Embryonic facial prominence (tissue), 1 donor: ENCODE measurements around the gene TTYH1.

Experiments used
- DNase-seq: peaks from one replicate; pipeline ENCODE4 v3.0.0-alpha.2; 2016; ENCODE audit errors: extremely low spot score

Gene TTYH1

DNA sequence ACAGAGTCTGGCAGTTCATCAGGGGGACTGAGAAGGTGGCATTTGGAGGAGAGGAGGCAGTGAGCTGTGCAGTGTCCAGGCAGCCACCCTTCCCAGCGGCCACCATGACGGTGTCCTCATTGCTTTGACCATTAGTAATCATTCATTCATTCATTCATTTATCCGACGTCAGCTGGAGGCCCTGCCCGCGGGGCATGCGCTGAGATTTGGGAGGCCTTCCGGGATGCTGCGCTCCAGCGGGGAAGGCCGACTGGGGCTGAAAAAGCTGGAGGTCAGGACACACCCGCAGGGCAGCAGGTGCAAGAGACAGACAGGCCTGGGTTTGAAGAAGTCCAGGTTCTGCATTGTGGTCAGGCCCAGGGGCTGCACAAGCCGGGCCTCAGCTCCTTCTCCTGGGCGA, 8.9 kb downstream of the TTYH1 start:
- no peak for DNase-seq

DNA sequence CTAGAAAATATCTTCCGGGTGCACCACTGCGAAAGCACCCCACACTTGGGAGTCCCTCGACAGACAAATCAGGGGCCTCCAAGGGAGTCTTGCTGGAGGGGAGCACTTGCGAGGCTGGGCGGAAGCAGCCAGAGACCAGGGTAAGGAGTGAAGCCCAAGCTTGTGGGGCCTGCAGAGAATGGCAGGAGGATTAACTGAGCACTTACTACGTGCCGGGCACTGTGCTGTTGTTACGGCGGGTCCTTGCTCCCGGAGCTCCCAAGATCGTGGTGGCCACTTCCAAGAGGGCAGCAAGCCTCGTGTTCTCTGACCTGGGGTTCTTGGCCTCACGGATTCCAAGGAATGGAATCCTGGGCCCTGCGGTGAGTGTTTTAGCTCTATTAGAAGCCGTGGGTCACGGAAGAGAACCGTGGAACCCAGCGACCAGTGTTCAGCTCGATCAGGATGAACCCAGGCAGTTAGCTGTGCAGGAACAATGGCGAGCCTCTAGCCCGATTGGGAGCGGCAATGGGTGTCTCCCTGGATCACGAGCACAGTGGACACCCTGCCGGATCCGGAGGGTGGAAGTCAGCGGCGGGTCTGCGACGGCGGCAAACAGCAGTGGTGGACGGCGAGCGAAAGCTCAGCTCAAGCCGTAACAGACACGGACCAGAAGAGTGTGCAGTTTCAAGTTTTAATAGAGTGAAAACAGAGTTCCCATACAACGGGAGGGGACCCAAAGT, 9.6 kb downstream of the TTYH1 start:
- DNase-seq: no peak

DNA sequence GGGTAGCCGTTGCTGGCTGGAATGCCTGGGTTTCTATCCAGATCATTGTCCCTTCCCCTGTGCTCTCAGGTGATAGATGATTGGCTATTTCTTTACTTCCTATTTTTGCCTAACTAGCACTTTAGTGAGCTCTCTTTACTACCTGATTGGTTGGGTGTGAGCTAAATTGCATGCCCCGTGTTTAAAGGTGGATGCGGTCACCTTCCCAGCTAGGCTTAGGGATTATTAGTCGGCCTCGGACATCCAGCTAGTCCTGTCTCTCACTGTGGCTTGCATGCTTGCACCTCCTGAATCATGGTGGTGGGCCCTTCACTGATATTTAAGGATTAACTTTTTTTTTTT, 10.1 kb downstream of the TTYH1 start:
- no peak for DNase-seq

DNA sequence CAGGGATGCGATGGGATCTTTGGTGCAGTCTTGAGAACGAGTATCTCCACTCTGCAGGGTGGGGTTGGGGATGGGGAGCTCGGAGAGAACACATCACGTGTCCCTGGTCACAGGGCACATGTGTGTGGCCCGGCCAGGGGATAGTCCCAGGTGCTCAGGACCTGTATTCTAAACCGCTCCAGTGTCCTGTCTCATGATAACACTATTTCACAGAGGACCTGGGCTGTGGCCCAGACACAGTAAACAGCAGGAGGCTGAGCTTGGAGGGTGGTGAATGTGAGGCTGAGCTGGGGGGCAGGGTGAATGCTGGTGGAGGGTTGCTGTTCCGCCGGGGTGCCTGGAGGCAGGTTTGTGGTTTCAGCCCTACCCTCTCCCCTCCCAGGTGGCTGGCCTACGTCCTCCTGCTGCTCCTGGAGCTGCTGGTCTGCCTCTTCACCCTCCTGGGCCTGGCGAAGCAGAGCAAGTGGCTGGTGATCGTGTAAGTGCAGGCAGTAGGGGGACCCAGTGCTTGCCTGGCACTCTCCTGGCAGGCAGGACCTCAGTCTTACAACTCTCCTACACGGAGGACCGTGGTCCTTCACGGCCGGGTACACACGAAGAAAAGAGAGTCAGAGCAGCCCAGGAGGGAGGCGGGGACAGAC, 11.1 kb downstream of the TTYH1 start:
- DNase-seq: no peak

DNA sequence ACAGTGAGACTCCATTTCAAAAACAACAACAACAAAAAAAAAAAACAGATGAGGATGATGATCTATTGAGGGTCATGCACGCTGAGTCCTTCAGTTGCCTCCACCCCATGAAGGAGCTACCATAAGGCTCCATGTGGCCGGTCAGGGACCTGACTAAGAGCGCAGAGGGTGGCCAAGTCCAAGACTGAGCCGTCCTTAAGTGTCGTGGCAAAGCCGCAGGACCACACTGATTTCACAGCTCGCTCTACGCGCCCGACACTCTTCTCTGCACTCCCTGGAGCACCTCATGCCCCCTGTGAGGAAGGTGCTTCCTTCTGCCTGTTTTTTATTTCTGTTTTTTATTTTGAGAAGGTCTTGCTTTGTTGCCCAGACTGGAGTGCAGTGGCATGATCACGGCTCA, 12.3 kb downstream of the TTYH1 start:
- no peak for DNase-seq

DNA sequence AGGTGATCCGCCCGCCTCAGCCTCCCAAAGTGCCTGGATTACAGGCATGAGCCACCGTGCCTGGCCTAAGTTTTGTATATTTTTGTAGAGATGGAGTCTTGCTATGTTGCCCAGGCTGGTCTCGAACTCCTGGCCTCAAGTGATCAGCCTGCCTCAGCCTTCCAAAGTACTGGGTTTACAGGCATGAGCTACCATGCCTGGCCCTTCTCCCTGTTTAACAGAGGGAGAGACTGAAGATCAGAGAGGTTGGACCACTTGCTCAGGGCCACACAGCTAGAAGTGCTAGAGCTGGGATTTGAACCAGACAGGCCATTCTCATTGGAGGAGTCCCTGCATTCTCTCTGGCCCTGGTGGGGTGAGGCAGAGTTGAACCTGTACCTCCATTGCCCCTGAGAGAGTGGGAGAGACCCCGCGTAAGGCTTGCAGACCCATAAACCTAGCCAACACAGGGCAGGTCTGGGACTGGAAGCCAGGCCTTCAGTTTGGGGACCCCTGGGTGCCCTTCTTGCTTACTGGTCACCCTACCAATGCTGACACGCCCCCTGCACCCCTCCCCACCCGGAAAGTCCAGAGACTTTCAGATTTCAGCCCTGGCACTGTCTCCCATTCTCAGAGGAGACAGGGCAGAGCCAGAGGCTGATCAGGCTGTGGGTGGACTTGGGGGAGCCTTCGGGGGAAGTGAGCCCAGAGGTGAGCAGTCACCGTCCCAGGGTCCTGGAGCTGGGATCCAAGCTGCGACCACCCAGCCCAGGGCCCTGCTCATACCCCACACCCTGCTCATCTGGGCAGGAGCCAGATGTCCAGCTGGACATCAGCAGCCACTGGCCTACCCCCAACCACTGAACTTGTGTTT, 13.3 kb downstream of the TTYH1 start:
- DNase-seq: no peak

DNA sequence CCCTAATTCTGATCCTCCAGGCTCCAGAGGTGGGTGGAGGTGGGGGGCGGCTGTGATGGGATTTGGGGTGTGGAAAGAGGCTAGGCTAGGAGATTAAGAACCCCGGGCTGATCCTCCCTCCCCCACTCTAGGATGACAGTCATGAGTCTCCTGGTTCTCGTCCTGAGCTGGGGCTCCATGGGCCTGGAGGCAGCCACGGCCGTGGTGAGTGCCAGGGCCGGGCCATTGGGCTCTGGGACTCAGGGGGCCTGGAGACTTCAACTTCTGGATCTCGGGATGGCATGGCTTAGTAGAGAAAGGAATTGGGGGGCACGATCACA, 13.9 kb downstream of the TTYH1 start:
- no peak for DNase-seq

DNA sequence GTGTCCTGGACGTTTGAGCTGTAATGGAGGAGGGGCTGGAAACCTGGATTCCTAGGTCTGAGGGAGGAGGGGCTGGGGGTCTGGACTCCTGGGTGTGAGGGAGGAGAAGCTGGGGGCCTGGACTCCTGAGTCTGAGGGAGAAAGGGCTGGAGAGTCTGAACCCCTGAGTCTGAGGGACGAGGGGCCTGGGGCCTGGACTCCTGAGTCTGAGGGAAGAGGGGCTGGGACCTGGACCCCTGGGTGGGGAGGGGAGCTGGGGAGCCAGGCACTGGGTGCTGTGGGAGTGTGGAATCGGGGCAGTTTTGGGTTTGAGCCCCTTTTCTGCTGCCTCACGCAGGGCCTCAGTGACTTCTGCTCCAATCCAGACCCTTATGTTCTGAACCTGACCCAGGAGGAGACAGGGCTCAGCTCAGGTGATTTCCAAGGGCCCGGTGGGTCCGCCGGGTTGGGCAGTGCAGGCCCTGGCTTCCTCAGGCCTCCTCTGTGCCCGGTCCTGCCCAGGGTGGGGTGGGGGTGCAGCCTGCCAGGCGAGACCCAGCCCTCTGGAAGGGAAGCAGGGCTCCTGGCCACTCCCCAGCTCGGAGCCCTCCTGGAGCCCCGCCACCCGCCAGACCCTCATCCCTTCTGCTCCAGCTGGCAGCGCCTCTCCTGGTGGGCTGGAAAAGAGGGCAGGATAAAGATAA, 14.4 kb downstream of the TTYH1 start:
- DNase-seq: no peak

DNA sequence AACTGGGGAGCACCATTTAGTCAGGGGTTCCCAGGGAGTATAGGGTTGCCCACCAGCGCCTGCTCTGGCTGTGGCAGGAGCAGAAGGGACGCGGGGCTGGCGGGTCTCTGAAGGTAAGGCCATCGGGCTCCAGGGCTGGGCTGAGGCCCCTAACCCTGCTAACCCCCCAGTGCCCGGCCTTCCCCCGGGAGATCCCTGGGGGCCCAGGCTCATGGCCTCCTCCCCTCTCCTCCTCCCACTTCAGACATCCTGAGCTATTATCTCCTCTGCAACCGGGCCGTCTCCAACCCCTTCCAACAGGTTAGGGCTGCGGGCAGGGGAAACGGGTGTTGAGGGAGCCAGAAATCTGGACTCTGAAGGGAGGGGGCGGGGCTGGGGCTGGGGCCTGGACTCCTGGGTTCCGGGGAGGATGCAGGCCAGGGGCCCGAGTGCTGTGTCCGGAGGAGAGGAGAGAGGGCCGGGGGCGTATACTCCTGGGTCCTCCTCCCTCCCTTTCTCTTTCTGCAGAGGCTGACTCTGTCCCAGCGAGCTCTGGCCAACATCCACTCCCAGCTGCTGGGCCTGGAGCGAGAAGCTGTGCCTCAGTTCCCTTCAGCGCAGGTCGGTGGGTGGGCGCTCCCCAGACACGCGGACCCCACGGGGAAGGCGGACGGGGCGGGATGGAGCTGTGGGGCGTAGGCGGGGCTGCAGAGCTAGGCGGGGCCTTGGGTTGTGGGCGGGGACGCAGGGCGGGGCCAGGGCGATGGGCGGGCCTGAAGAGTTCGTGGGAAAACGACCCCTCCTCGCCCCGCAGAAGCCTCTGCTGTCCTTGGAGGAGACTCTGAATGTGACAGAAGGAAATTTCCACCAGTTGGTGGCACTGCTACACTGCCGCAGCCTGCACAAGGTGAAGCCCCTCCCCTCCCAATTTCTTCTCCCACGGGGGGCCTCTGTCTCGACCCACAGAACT, 15.3 kb downstream of the TTYH1 start:
- DNase-seq: no peak

DNA sequence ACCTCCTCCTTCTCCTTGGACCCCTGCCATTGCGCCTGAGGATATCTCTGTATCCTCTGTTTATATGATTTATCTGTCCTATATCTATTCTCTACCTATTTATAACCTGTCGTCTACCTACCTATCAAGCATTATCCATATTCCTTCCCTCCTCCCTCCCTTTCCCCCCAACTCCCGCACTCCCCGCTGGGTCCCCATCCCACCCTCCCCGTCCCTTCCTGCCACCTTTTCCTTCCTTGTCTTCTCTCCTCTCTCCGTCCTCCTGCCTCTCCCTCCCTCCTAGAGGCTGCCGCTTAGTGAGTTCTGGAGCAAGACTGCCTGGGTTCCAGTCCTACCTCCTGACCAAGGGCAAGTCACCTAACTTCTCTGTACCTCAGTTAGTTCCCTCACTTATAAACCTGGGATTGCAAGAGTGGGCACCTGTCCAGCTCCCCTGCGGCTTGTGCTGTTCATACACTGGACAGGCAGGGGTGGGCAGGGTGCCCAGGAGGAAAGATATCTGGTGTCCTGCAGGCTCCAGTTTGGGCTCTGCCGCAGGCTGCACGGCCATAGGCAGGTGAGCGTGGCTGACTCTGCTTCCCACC, 16.1 kb downstream of the TTYH1 start:
- no peak for DNase-seq

DNA sequence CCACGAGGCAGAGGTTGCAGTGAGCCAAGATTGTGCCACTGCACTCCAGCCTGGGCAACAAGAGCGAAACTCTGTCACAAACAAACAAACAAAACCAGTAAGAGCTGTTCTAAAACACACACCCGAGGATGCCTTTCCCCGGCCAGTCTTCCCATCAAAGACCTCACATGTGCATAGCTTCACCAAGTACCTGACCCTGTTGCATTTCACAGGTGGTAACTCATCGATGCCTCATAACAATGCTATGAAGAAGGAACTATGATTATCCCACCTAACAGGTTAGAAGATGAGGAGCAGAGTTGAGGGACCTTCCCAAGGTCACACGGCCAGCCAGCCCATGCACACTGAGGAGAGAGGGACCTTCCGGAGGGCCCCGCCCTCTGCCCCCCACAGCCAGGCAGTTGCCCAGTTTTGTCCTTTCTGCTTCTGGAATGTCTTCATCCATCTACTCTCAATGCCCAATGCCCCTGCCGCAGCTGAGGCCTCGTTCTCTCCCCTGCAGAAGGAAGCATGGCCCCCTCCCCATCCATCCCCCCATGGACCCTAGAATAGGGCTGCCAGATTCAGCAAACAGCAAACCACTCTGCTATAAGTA, 17.0 kb downstream of the TTYH1 start:
- no peak for DNase-seq

DNA sequence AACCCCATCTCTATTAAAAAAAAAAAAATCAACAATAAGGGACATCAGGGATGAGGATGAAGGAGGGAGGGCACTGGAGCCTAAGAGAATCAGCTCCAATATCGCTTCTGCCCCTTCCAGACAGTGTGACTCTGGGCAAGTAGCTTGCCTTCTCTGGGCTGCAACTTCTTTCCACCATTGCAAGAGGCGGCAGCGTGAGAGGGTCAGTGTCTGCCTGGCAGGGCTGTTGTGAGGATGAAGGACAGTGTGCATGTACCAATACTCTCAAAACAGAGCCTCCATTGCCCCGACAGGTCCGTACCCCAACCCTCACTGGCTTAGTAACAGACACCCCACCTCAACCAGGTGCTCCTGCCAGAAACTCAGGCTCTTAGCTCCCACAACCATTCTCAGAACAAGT, 18.4 kb downstream of the TTYH1 start:
- DNase-seq: no peak

DNA sequence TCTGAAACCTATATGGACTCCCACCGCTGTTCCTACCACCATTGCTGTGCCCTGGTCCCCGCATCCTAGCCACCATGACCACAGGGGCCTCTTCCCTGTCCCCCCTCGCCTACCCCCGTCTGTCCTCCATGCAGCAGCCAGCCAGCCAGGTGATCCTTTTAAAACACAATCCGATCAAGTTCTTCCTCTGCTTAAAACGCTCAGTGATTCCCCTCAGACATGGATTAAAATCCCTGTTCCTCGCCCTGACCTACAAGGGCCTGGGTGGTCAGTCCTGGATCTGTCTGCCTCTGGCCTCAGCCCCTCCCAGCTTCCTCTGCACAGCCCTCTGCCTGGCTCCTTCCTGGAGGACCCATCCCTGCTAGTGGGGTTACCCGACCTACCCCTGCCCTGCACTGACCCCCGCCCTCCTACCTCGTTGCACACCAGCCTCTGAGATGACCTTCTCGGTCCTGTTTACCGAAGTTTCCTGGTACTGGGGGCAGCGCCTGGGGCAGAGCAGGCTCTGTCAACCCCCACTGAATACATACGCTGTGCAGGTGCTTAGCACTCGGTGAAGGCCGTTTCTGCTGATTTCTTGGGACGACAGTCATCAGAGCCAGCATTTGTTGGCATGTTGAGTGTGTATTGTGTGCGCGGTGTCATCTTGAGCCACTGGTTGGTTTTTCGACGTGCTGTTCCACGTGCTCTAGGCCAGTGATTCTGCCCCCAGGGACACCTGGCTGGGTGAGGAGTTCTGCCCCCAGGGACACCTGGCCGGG, 19.0 kb downstream of the TTYH1 start:
- no peak for DNase-seq

DNA sequence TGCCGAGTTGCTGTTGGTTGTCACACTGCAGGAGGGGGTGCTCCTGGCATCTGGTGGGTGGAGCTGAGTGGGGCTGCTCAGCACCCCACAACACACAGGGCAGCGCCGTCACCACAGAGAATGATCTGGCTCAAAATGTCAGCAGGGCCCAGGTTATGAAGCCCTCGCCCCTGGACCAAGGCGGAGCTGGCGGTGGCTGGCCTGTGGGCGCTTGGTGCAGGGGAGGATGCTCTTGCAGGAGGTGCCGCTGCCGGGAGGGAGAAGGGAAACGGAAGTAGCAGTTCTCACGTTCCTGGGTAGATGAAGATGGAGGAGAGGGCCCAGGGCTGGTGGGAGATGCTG, 19.6 kb downstream of the TTYH1 start:
- DNase-seq: no peak

DNA sequence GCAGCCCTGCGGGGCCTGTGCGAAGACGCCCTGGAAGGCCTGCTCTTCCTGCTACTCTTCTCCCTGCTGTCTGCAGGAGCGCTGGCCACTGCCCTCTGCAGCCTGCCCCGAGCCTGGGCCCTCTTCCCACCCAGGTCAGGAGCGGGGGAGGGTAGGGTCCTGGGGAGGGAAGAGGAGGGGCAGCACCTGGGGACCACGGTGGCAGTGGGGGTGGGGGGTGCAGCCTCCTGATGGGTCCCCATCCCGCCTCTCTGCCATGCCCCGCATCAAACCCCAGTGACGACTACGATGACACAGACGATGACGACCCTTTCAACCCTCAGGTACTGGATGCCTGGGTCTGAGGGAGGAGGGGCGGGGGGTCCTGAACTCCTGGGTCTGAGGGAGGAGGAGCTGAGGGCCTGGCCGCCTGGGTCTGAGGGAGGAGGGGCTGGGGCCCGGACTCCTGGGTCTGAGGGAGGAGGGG, 20.3 kb downstream of the TTYH1 start:
- DNase-seq: no peak

DNA sequence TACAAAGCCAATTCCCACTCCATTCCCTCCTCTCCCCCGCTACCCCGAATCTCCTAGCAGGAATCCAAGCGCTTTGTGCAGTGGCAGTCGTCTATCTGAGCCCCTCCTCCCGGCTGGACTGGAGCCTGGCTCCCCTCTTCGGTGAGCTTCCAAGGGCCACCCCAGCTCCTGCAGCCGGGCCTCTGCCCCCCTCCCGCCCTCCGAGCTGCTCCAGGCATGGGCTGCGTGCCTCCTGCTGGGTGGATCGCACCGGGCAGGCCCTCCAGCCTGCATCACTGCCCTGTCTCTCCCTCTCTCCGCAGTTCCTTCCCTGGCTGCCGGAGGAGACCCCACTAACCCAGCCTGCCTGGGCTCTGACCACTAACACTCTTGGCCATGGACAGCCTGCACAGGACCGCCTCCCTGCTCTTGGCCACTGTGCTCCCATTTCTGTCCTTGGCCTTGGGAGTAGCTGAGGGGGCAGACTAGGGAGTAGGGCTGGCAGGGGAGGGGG, 20.8 kb downstream of the TTYH1 start:
- DNase-seq: no peak

DNA sequence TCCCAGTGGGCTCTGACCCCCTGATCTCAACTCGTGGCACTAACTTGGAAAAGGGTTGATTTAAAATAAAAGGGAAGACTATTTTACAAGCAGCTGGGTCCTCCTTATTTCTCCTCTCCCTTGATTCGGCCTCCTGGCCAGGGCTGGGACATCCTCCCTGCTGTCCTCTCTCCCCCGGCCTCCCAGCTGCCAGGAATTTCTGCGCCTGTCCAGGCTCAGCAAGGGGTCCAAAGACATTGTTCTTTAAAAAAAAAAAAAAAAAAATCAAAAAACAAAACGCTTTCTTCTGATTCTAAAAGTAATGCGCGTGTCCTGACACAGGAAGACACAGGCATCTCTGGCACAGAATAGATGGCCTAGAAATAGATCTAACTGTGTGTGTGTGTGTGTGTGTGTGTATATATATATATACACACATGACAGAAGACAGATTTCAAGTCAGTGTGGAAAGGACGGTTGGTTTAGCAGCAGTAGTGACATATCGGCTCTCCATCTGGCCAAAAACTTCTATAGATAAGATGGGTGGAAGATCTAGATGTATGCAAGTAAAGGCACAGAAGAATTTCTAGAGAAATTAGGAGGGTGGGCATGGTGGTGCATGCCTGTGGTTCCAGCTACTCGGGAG, 21.5 kb downstream of the TTYH1 start:
- no peak for DNase-seq

DNA sequence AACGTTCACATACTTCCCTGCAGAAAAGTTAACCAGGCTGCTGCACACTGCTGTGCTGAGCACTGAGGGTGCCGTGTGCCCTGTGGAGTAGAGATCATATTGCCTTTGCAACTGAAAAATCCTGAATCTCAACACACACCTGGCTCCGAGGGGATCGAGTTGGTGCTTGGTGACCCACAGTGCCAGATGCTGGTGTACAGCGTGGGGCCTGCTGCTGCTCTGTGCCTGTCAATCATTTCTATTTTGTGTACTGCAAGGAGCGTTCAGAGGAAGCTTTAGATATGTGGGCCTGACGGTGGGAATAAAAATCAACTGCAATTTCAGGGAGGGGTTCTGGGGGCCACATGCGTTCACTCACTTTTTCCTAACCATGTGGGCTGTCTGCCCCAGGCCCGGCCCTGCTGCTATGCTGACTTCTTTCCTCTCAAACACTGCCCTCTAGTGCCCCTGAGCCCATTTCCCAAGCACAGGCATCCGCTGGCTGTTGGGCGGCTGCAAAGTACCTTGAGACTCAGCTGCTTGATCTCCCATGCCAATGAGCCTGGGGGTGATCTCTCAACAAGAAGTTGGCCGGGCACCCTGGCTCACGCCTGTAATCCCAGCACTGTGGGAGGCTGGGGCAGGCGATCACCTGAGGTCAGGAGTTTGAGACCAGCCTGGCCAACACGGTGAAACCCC, 24.0 kb downstream of the TTYH1 start:
- DNase-seq: no peak

DNA sequence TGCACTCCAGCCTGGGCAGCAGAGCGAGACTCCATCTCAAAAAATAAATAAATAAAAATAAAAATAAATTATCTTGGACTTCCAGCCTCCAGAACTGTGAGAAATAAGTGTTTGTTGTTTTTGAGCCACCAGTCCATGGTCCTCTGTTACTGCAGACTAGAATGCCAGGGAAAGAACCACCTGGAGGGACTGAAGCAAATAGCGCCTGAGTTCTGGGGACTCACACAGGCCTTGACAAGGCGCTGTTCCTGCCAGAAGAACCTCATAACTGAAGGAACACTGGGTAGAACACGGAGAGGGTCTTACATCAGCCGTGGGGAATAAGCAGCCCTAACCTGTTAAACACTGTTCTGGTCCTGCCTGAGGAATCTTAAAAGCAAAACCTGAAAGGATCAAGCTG, 25.4 kb downstream of the TTYH1 start:
- no peak for DNase-seq
